GM18499 (cell line): ENCODE measurements around the gene AUP1.

Experiments used
- ATAC-seq: cut with Tn5 transposase; IDR thresholded peaks from one replicate; pipeline ENCODE4 v1.9.1; 2021; ENCODE audit warnings: moderate number of reproducible peaks; ENCODE audit not compliant: insufficient read depth, unreplicated experiment

AUP1 gene

GRCh38 chr2:74538881-74539339 is 9.4 kb upstream of the AUP1 start:
- no peak for ATAC-seq

GRCh38 chr2:74537140-74537539 is 7.6 kb upstream of the AUP1 start:
- ATAC-seq = no peak

GRCh38 chr2:74536166-74536950 is 6.9 kb upstream of the AUP1 start:
- no peak for ATAC-seq

- ATAC-seq = no peak
Observed at GRCh38 chr2:74535440-74535965, 6.0 kb upstream of the AUP1 start.

- no peak for ATAC-seq
Observed at GRCh38 chr2:74534411-74534810, 4.9 kb upstream of the AUP1 start.

- no peak for ATAC-seq
Observed at GRCh38 chr2:74533464-74533863, 4.0 kb upstream of the AUP1 start.

GRCh38 chr2:74532222-74532621 is 2.7 kb upstream of the AUP1 start:
- ATAC-seq = no peak

- no peak for ATAC-seq
Observed at GRCh38 chr2:74531666-74532065, 2.2 kb upstream of the AUP1 start.

- no peak for ATAC-seq
Observed at GRCh38 chr2:74530239-74531187, 1.0 kb upstream of the AUP1 start.

GRCh38 chr2:74528600-74529356 is 728 bp downstream of the AUP1 start:
- peak; percentile 6 for ATAC-seq

- ATAC-seq = no peak
Observed at GRCh38 chr2:74527741-74528140, 1.8 kb downstream of the AUP1 start.

- ATAC-seq = no peak
Observed at GRCh38 chr2:74526649-74527230, 2.8 kb downstream of the AUP1 start.

GRCh38 chr2:74525717-74526648 is 3.5 kb downstream of the AUP1 start, which contains the start of gene DQX1:
Gene DQX1 (minus strand): TSS chr2:74526231. CDS start chr2:74525729, 502 bp downstream.
- ATAC-seq = no peak

- ATAC-seq = no peak
Observed at GRCh38 chr2:74524955-74525716, 4.4 kb downstream of the AUP1 start.

GRCh38 chr2:74524005-74524404 is 5.5 kb downstream of the AUP1 start:
- no peak for ATAC-seq

- no peak for ATAC-seq
Observed at GRCh38 chr2:74522516-74522915, 7.0 kb downstream of the AUP1 start.

GRCh38 chr2:74516650-74517049 is 12.9 kb downstream of the AUP1 start:
- no peak for ATAC-seq
